CD14-positive monocyte (primary cell): ENCODE data around the gene TEAD1. TPM values are rescaled to one million over a fixed set of nuclear protein-coding genes. Genes with fewer than 3 reads are reported as not detected.

Experiments
- DNase-seq, 3 donors: peaks; one replicate each; pipeline ENCODE4 v3.0.0-alpha.2; 2011 to 2022
- H2AFZ ChIP-seq: 2 replicates; pipeline ENCODE4 v1.6.0; 2012; ENCODE audit warnings: mild to moderate bottlenecking, low read depth, low read length, inconsistent platforms; ENCODE audit not compliant: insufficient read depth, poor library complexity, severe bottlenecking
- H3K27ac ChIP-seq, 2 donors: 1 replicate in 1 of 2; 2 replicates in 1 of 2; pipeline ENCODE4 v1.5.1; 2012 to 2013; ENCODE audit warnings: low read length in 2 of 2, control low read depth in 1 of 2, inconsistent platforms in 1 of 2, low read depth in 1 of 2, mild to moderate bottlenecking in 1 of 2
- H3K27me3 ChIP-seq, 2 donors: one replicate each; pipeline versions ENCODE4 v1.6.0 to v1.6.1; 2011 to 2013; ENCODE audit warnings: low read length in 2 of 2; ENCODE audit not compliant: control insufficient read depth in 2 of 2, insufficient read depth in 2 of 2
- H3K36me3 ChIP-seq, 2 donors: replicated peaks in 1 of 2; 1 replicate in 1 of 2; 2 replicates in 1 of 2; pipeline versions ENCODE4 v1.5.1 to v1.6.1; 2012 to 2013; ENCODE audit warnings: low read length in 2 of 2, control low read depth in 1 of 2, inconsistent platforms in 1 of 2, mild to moderate bottlenecking in 1 of 2; ENCODE audit not compliant: insufficient read depth in 2 of 2, control insufficient read depth in 1 of 2
- H3K4me1 ChIP-seq, 2 donors: 1 replicate in 1 of 2; 2 replicates in 1 of 2; pipeline versions ENCODE4 v1.5.1 to v1.6.1; 2012 to 2013; ENCODE audit warnings: low read length in 2 of 2, control low read depth in 1 of 2, inconsistent platforms in 1 of 2, mild to moderate bottlenecking in 1 of 2, moderate library complexity in 1 of 2; ENCODE audit not compliant: insufficient read depth in 2 of 2, control insufficient read depth in 1 of 2
- H3K4me2 ChIP-seq: replicated peaks from 2 replicates; pipeline ENCODE3; 2012; ENCODE audit warnings: low read length, moderate library complexity, mild to moderate bottlenecking; ENCODE audit not compliant: poor library complexity, severe bottlenecking; ENCODE audit errors: extremely low read depth
- H3K4me3 ChIP-seq, 3 experiments: fragments of 200-600 bp in 1 of 3; sonication (generic) in 1 of 3; replicated peaks in 1 of 3; 1 replicate in 2 of 3; 2 replicates in 1 of 3; pipeline ENCODE4 v1.5.1; 2011 to 2013; ENCODE audit warnings: low read length in 3 of 3, mild to moderate bottlenecking in 3 of 3, control low read depth in 2 of 3, low read depth in 2 of 3, inconsistent platforms in 1 of 3, moderate library complexity in 1 of 3
- H3K79me2 ChIP-seq: 2 replicates; pipeline ENCODE4 v1.6.0; 2012; ENCODE audit warnings: mild to moderate bottlenecking, control low read depth, inconsistent platforms, low read length, moderate library complexity; ENCODE audit not compliant: insufficient read depth
- H3K9ac ChIP-seq: 2 replicates; pipeline ENCODE4 v1.6.0; 2017; ENCODE audit warnings: low read length, mild to moderate bottlenecking; ENCODE audit not compliant: insufficient read depth, poor library complexity, severe bottlenecking
- H3K9me3 ChIP-seq, 2 donors: replicated peaks in 1 of 2; 1 replicate in 1 of 2; 2 replicates in 1 of 2; pipeline versions ENCODE4 v1.5.1 to v1.6.1; 2012 to 2013; ENCODE audit warnings: low read length in 2 of 2, control low read depth in 1 of 2; ENCODE audit not compliant: control insufficient read depth in 1 of 2, insufficient read depth in 1 of 2
- H4K20me1 ChIP-seq: 2 replicates; pipeline ENCODE4 v1.6.0; 2012; ENCODE audit warnings: mild to moderate bottlenecking, low read length, control low read depth, moderate library complexity; ENCODE audit not compliant: insufficient read depth
- H3K27ac Mint-ChIP-seq, 7 donors: one replicate each; pipeline ENCODE4 v1.8.0; 2020; ENCODE audit warnings: mild to moderate bottlenecking in 7 of 7, mixed read lengths in 7 of 7, moderate library complexity in 6 of 7, inconsistent platforms in 2 of 7
- H3K27me3 Mint-ChIP-seq, 3 donors: one replicate each; pipeline ENCODE4 v1.8.0; 2021 to 2022; ENCODE audit warnings: low read depth in 3 of 3, mild to moderate bottlenecking in 3 of 3, mixed read lengths in 3 of 3, moderate library complexity in 3 of 3, inconsistent platforms in 1 of 3
- H3K36me3 Mint-ChIP-seq, 2 donors: one replicate each; pipeline ENCODE4 v1.8.0; 2020; ENCODE audit warnings: mixed read lengths in 2 of 2, inconsistent platforms in 1 of 2, mild to moderate bottlenecking in 1 of 2
- H3K4me1 Mint-ChIP-seq: one replicate; pipeline ENCODE4 v1.8.0; 2020; ENCODE audit warnings: mild to moderate bottlenecking, mixed read lengths
- H3K4me3 Mint-ChIP-seq, 2 donors: one replicate each; pipeline ENCODE4 v1.8.0; 2020; ENCODE audit warnings: mild to moderate bottlenecking in 2 of 2, mixed read lengths in 2 of 2, moderate library complexity in 1 of 2
- H3K9me3 Mint-ChIP-seq, 7 donors: one replicate each; pipeline ENCODE4 v1.8.0; 2020 to 2022; ENCODE audit warnings: mixed read lengths in 7 of 7, mild to moderate bottlenecking in 6 of 7, moderate library complexity in 6 of 7, inconsistent platforms in 2 of 7
- CTCF ChIP-seq: fragments of 200-600 bp; IDR thresholded peaks from one replicate; pipeline ENCODE4 v1.8.0; 2022; ENCODE audit warnings: antibody characterized with exemption, mild to moderate bottlenecking
- WGBS: methylation state at CpG from one replicate; pipeline ENCODE4 v1.1.5; 2013; ENCODE audit warnings: missing lambda C conversion rate; ENCODE audit not compliant: insufficient coverage; 5-methylcytosine and 5-hydroxymethylcytosine counted together
- intact Hi-C, 2 donors: fragments of 100-400 bp; cut with micrococcal nuclease; formaldehyde crosslinking; loops; one replicate each; pipeline versions ENCODE4 v1.15.0 to v1.15.1; 2023
- polyA plus RNA-seq, 3 donors: library from polyadenylated mRNA; depleted of rRNA in 1 of 3; unstranded in 2 of 3; stranded (reverse) in 1 of 3; fragments of 300-500 nt in 2 of 3; fragments of >200 nt in 1 of 3; fragmentation: Illumina TruSeq in 2 of 3; gene quantifications; 1 replicate in 2 of 3; 2 replicates in 1 of 3; pipeline ENCODE4 v1.2.3, GENCODE V29; 2012 to 2021

The TEAD1 gene
- polyA plus RNA-seq, 3 donors: not detected

- TF ChIP-seq CTCF: no peak
Observed at GRCh38 chr11:12906501-12906900, 232.3 kb downstream of the TEAD1 start.

GRCh38 chr11:12909879-12910278 is 235.7 kb downstream of the TEAD1 start:
- no peak overlapping the region for H3K4me3 ChIP-seq
- no peaks in the 10 kb centered on the region for H4K20me1 ChIP-seq
- no peak overlapping the region for H3K4me3 Mint-ChIP-seq
- no peaks in the 10 kb centered on the region for H3K4me1 Mint-ChIP-seq
- H3K27ac ChIP-seq: no peak overlapping the region
- H3K9me3 Mint-ChIP-seq: no peaks in the 10 kb centered on the region
- no peak overlapping the region for H3K4me2 ChIP-seq
- no peaks in the 10 kb centered on the region for H3K9me3 ChIP-seq
- H3K27me3 ChIP-seq: peaks cover 0 to 4% of the 10 kb centered on the region in 2 donors
- H3K36me3 ChIP-seq: no peaks in the 10 kb centered on the region
- no peaks in the 10 kb centered on the region for H3K79me2 ChIP-seq
- no peak overlapping the region for H3K27ac Mint-ChIP-seq
- 75% methylated on average over 1 of the region's 2 CpGs for WGBS
- no peaks in the 10 kb centered on the region for H3K36me3 Mint-ChIP-seq
- intact Hi-C loops: no loop called here
- H3K9ac ChIP-seq: no peak overlapping the region
- H2AFZ ChIP-seq: no peak overlapping the region
- no peak for DNase-seq
- H3K27me3 Mint-ChIP-seq: peaks cover 7 to 11% (median 8%) of the 10 kb centered on the region in 3 donors
- no peak for TF ChIP-seq CTCF
- H3K4me1 ChIP-seq: no peaks in the 10 kb centered on the region

More at GRCh38 chr11:12906501-12906900, 232.3 kb downstream of the TEAD1 start:
- H3K27ac Mint-ChIP-seq: no peak overlapping the region
- no peaks in the 10 kb centered on the region for H3K4me1 ChIP-seq
- H3K4me2 ChIP-seq: no peak overlapping the region
- no peaks in the 10 kb centered on the region for H3K79me2 ChIP-seq
- no peak overlapping the region for H3K27ac ChIP-seq
- H4K20me1 ChIP-seq: no peaks in the 10 kb centered on the region
- H3K36me3 Mint-ChIP-seq: no peaks in the 10 kb centered on the region
- H3K4me3 Mint-ChIP-seq: no peak overlapping the region
- H3K9me3 ChIP-seq: no peaks in the 10 kb centered on the region
- no peaks in the 10 kb centered on the region for H3K4me1 Mint-ChIP-seq
- no peak overlapping the region for H3K9ac ChIP-seq
- peaks cover 4 to 11% (median 6%) of the 10 kb centered on the region in 3 donors for H3K27me3 Mint-ChIP-seq
- no peaks in the 10 kb centered on the region for H3K36me3 ChIP-seq
- no peak overlapping the region for H2AFZ ChIP-seq
- peaks cover 0 to 4% of the 10 kb centered on the region in 2 donors for H3K27me3 ChIP-seq
- intact Hi-C loops: no loop called here
- H3K4me3 ChIP-seq: no peak overlapping the region
- no CpG with 5 or more reads among the region's 4 CpGs for WGBS
- no peak for DNase-seq
- H3K9me3 Mint-ChIP-seq: no peaks in the 10 kb centered on the region
